ENCODE results near the gene NUTM1.
A peak's percentile ranks its signal among the peaks of the same experiment; 100 is the strongest.
"Not testable (repeated sequence)": the region's sequence is repeated elsewhere in the genome, so short reads cannot be mapped to it uniquely, and the experiment has no call there.

Gene NUTM1

GRCh38 chr15:34330279-34330678, 12.8 kb upstream of the NUTM1 start:
- peak overlapping the region; percentile 46 for H3K4me3 Mint-ChIP-seq
- no peak for ATAC-seq (ENCODE audit: low read depth)
- peak overlapping the region; percentile 70 for H3K27ac Mint-ChIP-seq

GRCh38 chr15:34331809-34332208, 11.3 kb upstream of the NUTM1 start:
- H3K4me3 Mint-ChIP-seq: peak overlapping the region; percentile 6
- peak overlapping the region; percentile 56 for H3K27ac Mint-ChIP-seq
- ATAC-seq (ENCODE audit: low read depth): no peak
- H3K27me3 Mint-ChIP-seq: no peaks in the 10 kb centered on the region
- peaks cover 38% of the 10 kb centered on the region for H3K4me1 Mint-ChIP-seq
- no peak for DNase-seq (ENCODE audit: low spot score in 2 of 2)
- peaks cover 7% of the 10 kb centered on the region for H3K36me3 Mint-ChIP-seq
- H3K9me3 Mint-ChIP-seq: no peaks in the 10 kb centered on the region

More at GRCh38 chr15:34330279-34330678, 12.8 kb upstream of the NUTM1 start:
- Mint-ChIP-seq H3K27me3 (no peaks in the 10 kb centered on the region), H3K9me3 (no peaks in the 10 kb centered on the region), H3K36me3 (peaks cover 7% of the 10 kb centered on the region), H3K4me1 (peaks cover 37% of the 10 kb centered on the region)
- no peak for DNase-seq (ENCODE audit: low spot score in 2 of 2)

GRCh38 chr15:34332553-34333120, 10.5 kb upstream of the NUTM1 start:
- H3K36me3 Mint-ChIP-seq: peaks cover 7% of the 10 kb centered on the region
- peak overlapping the region; percentile 98 for H3K27ac Mint-ChIP-seq
- H3K9me3 Mint-ChIP-seq: no peaks in the 10 kb centered on the region
- peaks cover 41% of the 10 kb centered on the region for H3K4me1 Mint-ChIP-seq
- peak overlapping the region; percentile 6 for H3K4me3 Mint-ChIP-seq
- no peak for DNase-seq (ENCODE audit: low spot score in 2 of 2)
- H3K27me3 Mint-ChIP-seq: no peaks in the 10 kb centered on the region
- no peak for ATAC-seq (ENCODE audit: low read depth)

GRCh38 chr15:34334672-34335071, 8.4 kb upstream of the NUTM1 start:
- Mint-ChIP-seq H3K4me1 (peaks cover 32% of the 10 kb centered on the region), H3K36me3 (peaks cover 7% of the 10 kb centered on the region), H3K4me3 (peak overlapping the region; percentile 99), H3K27me3 (no peaks in the 10 kb centered on the region), H3K9me3 (no peaks in the 10 kb centered on the region), H3K27ac (peak overlapping the region; percentile 98)
- ATAC-seq (ENCODE audit: low read depth) (no peak), DNase-seq (ENCODE audit: low spot score in 2 of 2) (no peak)

GRCh38 chr15:34335176-34336032, 7.7 kb upstream of the NUTM1 start:
- peaks cover 28% of the 10 kb centered on the region for H3K4me1 Mint-ChIP-seq
- H3K27me3 Mint-ChIP-seq: no peaks in the 10 kb centered on the region
- ATAC-seq (ENCODE audit: low read depth): no peak
- H3K9me3 Mint-ChIP-seq: no peaks in the 10 kb centered on the region
- peak overlapping the region; percentile 99 for H3K4me3 Mint-ChIP-seq
- no peak for DNase-seq (ENCODE audit: low spot score in 2 of 2)
- H3K27ac Mint-ChIP-seq: peak overlapping the region; percentile 98
- peaks cover 3% of the 10 kb centered on the region for H3K36me3 Mint-ChIP-seq

- H3K4me3 Mint-ChIP-seq: peak overlapping the region; percentile 99
- H3K36me3 Mint-ChIP-seq: peaks cover 7% of the 10 kb centered on the region
- peaks cover 27% of the 10 kb centered on the region for H3K4me1 Mint-ChIP-seq
- ATAC-seq (ENCODE audit: low read depth): no peak
- no peaks in the 10 kb centered on the region for H3K9me3 Mint-ChIP-seq
- H3K27ac Mint-ChIP-seq: peak overlapping the region; percentile 98
- no peaks in the 10 kb centered on the region for H3K27me3 Mint-ChIP-seq
- DNase-seq (ENCODE audit: low spot score in 2 of 2): no peak
Measured at GRCh38 chr15:34336231-34336990, 6.7 kb upstream of the NUTM1 start.

GRCh38 chr15:34336991-34337556, 6.0 kb upstream of the NUTM1 start:
- no peaks in the 10 kb centered on the region for H3K9me3 Mint-ChIP-seq
- peaks cover 27% of the 10 kb centered on the region for H3K4me1 Mint-ChIP-seq
- peaks cover 9% of the 10 kb centered on the region for H3K36me3 Mint-ChIP-seq
- DNase-seq (ENCODE audit: low spot score in 2 of 2) (peak in 1 of 2 donors; percentile 10), ATAC-seq (ENCODE audit: low read depth) (peak; percentile 4)
- H3K27me3 Mint-ChIP-seq: no peaks in the 10 kb centered on the region
- peak overlapping the region; percentile 99 for H3K4me3 Mint-ChIP-seq
- peak overlapping the region; percentile 98 for H3K27ac Mint-ChIP-seq

- peak; percentile 87 for ATAC-seq (ENCODE audit: low read depth)
- peak within 1 kb of the TSS; percentile 99 for H3K4me3 Mint-ChIP-seq
- H3K27ac Mint-ChIP-seq: peak within 1 kb of the TSS; percentile 98
- H3K36me3 Mint-ChIP-seq: peaks cover 9% of the 10 kb centered on the region
- peaks cover 27% of the 10 kb centered on the region for H3K4me1 Mint-ChIP-seq
- peak; percentile 90 to 97 for DNase-seq (ENCODE audit: low spot score in 2 of 2)
- no peaks in the 10 kb centered on the region for H3K9me3 Mint-ChIP-seq
- H3K27me3 Mint-ChIP-seq: no peaks in the 10 kb centered on the region
Measured at GRCh38 chr15:34337557-34338306, 5.4 kb upstream of the NUTM1 start, which contains the start of gene SLC12A6. Gene SLC12A6, minus strand, starts transcription at chr15:34337781. Its CDS starts 1,101 bp downstream, at chr15:34336680.

GRCh38 chr15:34338347-34338746, 4.8 kb upstream of the NUTM1 start:
- ATAC-seq (ENCODE audit: low read depth) (no peak), DNase-seq (ENCODE audit: low spot score in 2 of 2) (no peak)
- Mint-ChIP-seq H3K36me3 (peaks cover 9% of the 10 kb centered on the region), H3K27ac (peak overlapping the region; percentile 98), H3K9me3 (no peaks in the 10 kb centered on the region), H3K4me3 (peak overlapping the region; percentile 99), H3K4me1 (peaks cover 27% of the 10 kb centered on the region), H3K27me3 (no peaks in the 10 kb centered on the region)

GRCh38 chr15:34339946-34340345, 3.2 kb upstream of the NUTM1 start:
- peak overlapping the region; percentile 8 for H3K4me3 Mint-ChIP-seq
- no peaks in the 10 kb centered on the region for H3K27me3 Mint-ChIP-seq
- no peak for DNase-seq (ENCODE audit: low spot score in 2 of 2)
- H3K36me3 Mint-ChIP-seq: peaks cover 9% of the 10 kb centered on the region
- H3K27ac Mint-ChIP-seq: no peak overlapping the region
- no peak for ATAC-seq (ENCODE audit: low read depth)
- H3K9me3 Mint-ChIP-seq: no peaks in the 10 kb centered on the region
- H3K4me1 Mint-ChIP-seq: peaks cover 19% of the 10 kb centered on the region

- no peaks in the 10 kb centered on the region for H3K27me3 Mint-ChIP-seq
- H3K27ac Mint-ChIP-seq: no peak overlapping the region
- no peaks in the 10 kb centered on the region for H3K9me3 Mint-ChIP-seq
- peaks cover 9% of the 10 kb centered on the region for H3K36me3 Mint-ChIP-seq
- peak overlapping the region; percentile 84 for H3K4me3 Mint-ChIP-seq
- H3K4me1 Mint-ChIP-seq: peaks cover 14% of the 10 kb centered on the region
- no peak for ATAC-seq (ENCODE audit: low read depth)
- no peak for DNase-seq (ENCODE audit: low spot score in 2 of 2)
Measured at GRCh38 chr15:34341381-34342212, 1.5 kb upstream of the NUTM1 start.

- H3K9me3 Mint-ChIP-seq; H3K36me3 Mint-ChIP-seq; H3K27ac Mint-ChIP-seq; H3K27me3 Mint-ChIP-seq; ATAC-seq (ENCODE audit: low read depth); DNase-seq (ENCODE audit: low spot score in 2 of 2); H3K4me1 Mint-ChIP-seq: not testable (repeated sequence)
- H3K4me3 Mint-ChIP-seq: peak overlapping the region; percentile 84
Measured at GRCh38 chr15:34342213-34342736, 840 bp upstream of the NUTM1 start.

Measured in memory B cell (primary cell).